B cell (primary cell): ENCODE data around the gene RND1. TPM values are rescaled to one million over a fixed set of nuclear protein-coding genes. Genes with fewer than 3 reads are reported as not detected.
A peak's percentile ranks its signal among the peaks of the same experiment; 100 is the strongest.

Experiments used
- ATAC-seq: fragments of 200-7000 bp; cut with Tn5 transposase; one replicate; pipeline ENCODE4 v1.10.0; 2021; ENCODE audit warnings: low read depth, mild to moderate bottlenecking, moderate number of reproducible peaks, moderate library complexity
- CTCF ChIA-PET: fragments of 350-600 bp; sonication (Branson Sonifier 250); formaldehyde crosslinking; loops from one replicate; lab custom pipeline; 2021; ENCODE audit warnings: antibody characterized with exemption, inconsistent platforms; lab: Charles Lee
- POLR2A ChIA-PET: fragments of 350-600 bp; sonication (Branson Sonifier 250); formaldehyde crosslinking; loops from one replicate; lab custom pipeline; 2021; ENCODE audit warnings: antibody characterized with exemption; lab: Charles Lee
- DNase-seq: peaks from one replicate; pipeline ENCODE4 v3.0.0; 2013
- H2AFZ ChIP-seq: 2 replicates; pipeline ENCODE4 v1.6.1; 2012; ENCODE audit warnings: mild to moderate bottlenecking, low read depth, low read length; ENCODE audit not compliant: insufficient read depth, poor library complexity, severe bottlenecking
- H3K27ac ChIP-seq, 2 donors: 1 replicate in 1 of 2; 2 replicates in 1 of 2; pipeline ENCODE4 v1.5.1; 2012 to 2013; ENCODE audit warnings: low read length in 2 of 2, mild to moderate bottlenecking in 2 of 2, moderate library complexity in 1 of 2
- H3K27me3 ChIP-seq, 4 experiments: fragments of 200-600 bp in 1 of 4; sonication (generic) in 1 of 4; replicated peaks in 1 of 4; 1 replicate in 2 of 4; 2 replicates in 2 of 4; pipeline versions ENCODE4 v1.6.1 to v1.7.0; 2013 to 2016; ENCODE audit warnings: low read length in 3 of 4, mild to moderate bottlenecking in 2 of 4, mixed read lengths in 1 of 4, moderate library complexity in 1 of 4; ENCODE audit not compliant: insufficient read depth in 4 of 4, control insufficient read depth in 3 of 4; ENCODE audit errors: control extremely low read depth in 1 of 4
- H3K36me3 ChIP-seq, 2 experiments: replicated peaks in 1 of 2; 1 replicate in 1 of 2; 2 replicates in 1 of 2; pipeline versions ENCODE4 v1.6.1 to v1.7.1; 2013; ENCODE audit warnings: low read length in 1 of 2; ENCODE audit not compliant: insufficient read depth in 2 of 2, control insufficient read depth in 1 of 2; ENCODE audit errors: control extremely low read depth in 1 of 2, extremely low read depth in 1 of 2
- H3K4me1 ChIP-seq, 2 donors: fragments of 200-600 bp in 1 of 2; sonication (generic) in 1 of 2; 1 replicate in 1 of 2; 2 replicates in 1 of 2; pipeline versions ENCODE4 v1.5.1 to v1.6.1; 2013 to 2017; ENCODE audit warnings: low read length in 2 of 2; ENCODE audit not compliant: control insufficient read depth in 2 of 2, insufficient read depth in 2 of 2
- H3K4me2 ChIP-seq: replicated peaks from 2 replicates; pipeline ENCODE3; 2012; ENCODE audit warnings: mild to moderate bottlenecking, low read depth, low read length; ENCODE audit not compliant: poor library complexity, severe bottlenecking
- H3K4me3 ChIP-seq, 5 experiments: fragments of 200-600 bp in 1 of 5; sonication (generic) in 1 of 5; 1 replicate in 3 of 5; 2 replicates in 2 of 5; pipeline versions ENCODE4 v1.5.1 to v1.7.0; 2011 to 2016; ENCODE audit warnings: low read length in 4 of 5, mild to moderate bottlenecking in 4 of 5, low read depth in 2 of 5, control low read depth in 1 of 5, moderate library complexity in 1 of 5; ENCODE audit not compliant: insufficient read depth in 1 of 5; ENCODE audit errors: control extremely low read depth in 1 of 5, extremely low read depth in 1 of 5
- H3K79me2 ChIP-seq: fragments of 200-600 bp; sonication (generic); one replicate; pipeline ENCODE4 v1.6.0; 2016; ENCODE audit warnings: low read length; ENCODE audit not compliant: control insufficient read depth, insufficient read depth
- H3K9ac ChIP-seq: fragments of 200-600 bp; sonication (generic); 2 replicates; pipeline ENCODE4 v1.6.1; 2017; ENCODE audit warnings: mild to moderate bottlenecking, low read length, moderate library complexity
- H3K9me3 ChIP-seq, 3 donors: one replicate each; pipeline versions ENCODE4 v1.6.1 to v1.7.1; 2013; ENCODE audit warnings: low read length in 2 of 3; ENCODE audit not compliant: control insufficient read depth in 2 of 3, insufficient read depth in 1 of 3; ENCODE audit errors: control extremely low read depth in 1 of 3
- H4K20me1 ChIP-seq: 2 replicates; pipeline ENCODE4 v1.6.0; 2012; ENCODE audit warnings: mild to moderate bottlenecking, low read length; ENCODE audit not compliant: insufficient read depth, control insufficient read depth, poor library complexity, severe bottlenecking
- H3K27ac Mint-ChIP-seq: one replicate; pipeline ENCODE4 v1.8.0; 2021; ENCODE audit warnings: mixed read lengths
- H3K27me3 Mint-ChIP-seq: one replicate; pipeline ENCODE4 v1.8.0; 2021; ENCODE audit warnings: mixed read lengths
- H3K4me1 Mint-ChIP-seq: one replicate; pipeline ENCODE4 v1.8.0; 2021; ENCODE audit warnings: mixed read lengths
- H3K4me3 Mint-ChIP-seq: one replicate; pipeline ENCODE4 v1.8.0; 2021; ENCODE audit warnings: mixed read lengths
- H3K9me3 Mint-ChIP-seq: one replicate; pipeline ENCODE4 v1.8.0; 2022; ENCODE audit warnings: mixed read lengths; ENCODE audit not compliant: insufficient read depth
- EZH2 ChIP-seq: IDR thresholded peaks from 2 replicates; pipeline ENCODE4 v1.6.1; 2012; ENCODE audit warnings: borderline replicate concordance, low read depth, mild to moderate bottlenecking, moderate library complexity, low read length; ENCODE audit not compliant: insufficient read depth, poor library complexity, severe bottlenecking
- WGBS: methylation state at CpG from one replicate; pipeline ENCODE4 v1.1.5; 2013; ENCODE audit warnings: missing lambda C conversion rate; ENCODE audit not compliant: insufficient coverage; 5-methylcytosine and 5-hydroxymethylcytosine counted together
- intact Hi-C: fragments of 100-400 bp; cut with micrococcal nuclease; formaldehyde crosslinking; loops from one replicate; pipeline ENCODE4 v1.10.0; 2022
- polyA plus RNA-seq: library from polyadenylated mRNA; depleted of rRNA; stranded (reverse); fragments of >200 nt; gene quantifications from 2 replicates; pipeline ENCODE4 v1.2.3, GENCODE V29; 2012
- total RNA-seq, 2 donors: library from RNA; stranded (reverse); fragments of 120-200 nt in 1 of 2; gene quantifications; 1 replicate in 1 of 2; 2 replicates in 1 of 2; pipeline versions ENCODE4 v1.2.3 to v1.2.4, GENCODE V29; 2013 to 2022
- TF ChIP-seq, protein P1 (sequence below): fragments of 200-600 bp; IDR thresholded peaks from one replicate; pipeline ENCODE4 v1.8.0; 2022; ENCODE audit warnings: antibody characterized with exemption, mild to moderate bottlenecking

Gene RND1
- total and polyA plus RNA-seq, 2 donors (not counting 1 experiment from before 2014, with no cell fraction given), result 7.3 to 19.5 TPM

DNA sequence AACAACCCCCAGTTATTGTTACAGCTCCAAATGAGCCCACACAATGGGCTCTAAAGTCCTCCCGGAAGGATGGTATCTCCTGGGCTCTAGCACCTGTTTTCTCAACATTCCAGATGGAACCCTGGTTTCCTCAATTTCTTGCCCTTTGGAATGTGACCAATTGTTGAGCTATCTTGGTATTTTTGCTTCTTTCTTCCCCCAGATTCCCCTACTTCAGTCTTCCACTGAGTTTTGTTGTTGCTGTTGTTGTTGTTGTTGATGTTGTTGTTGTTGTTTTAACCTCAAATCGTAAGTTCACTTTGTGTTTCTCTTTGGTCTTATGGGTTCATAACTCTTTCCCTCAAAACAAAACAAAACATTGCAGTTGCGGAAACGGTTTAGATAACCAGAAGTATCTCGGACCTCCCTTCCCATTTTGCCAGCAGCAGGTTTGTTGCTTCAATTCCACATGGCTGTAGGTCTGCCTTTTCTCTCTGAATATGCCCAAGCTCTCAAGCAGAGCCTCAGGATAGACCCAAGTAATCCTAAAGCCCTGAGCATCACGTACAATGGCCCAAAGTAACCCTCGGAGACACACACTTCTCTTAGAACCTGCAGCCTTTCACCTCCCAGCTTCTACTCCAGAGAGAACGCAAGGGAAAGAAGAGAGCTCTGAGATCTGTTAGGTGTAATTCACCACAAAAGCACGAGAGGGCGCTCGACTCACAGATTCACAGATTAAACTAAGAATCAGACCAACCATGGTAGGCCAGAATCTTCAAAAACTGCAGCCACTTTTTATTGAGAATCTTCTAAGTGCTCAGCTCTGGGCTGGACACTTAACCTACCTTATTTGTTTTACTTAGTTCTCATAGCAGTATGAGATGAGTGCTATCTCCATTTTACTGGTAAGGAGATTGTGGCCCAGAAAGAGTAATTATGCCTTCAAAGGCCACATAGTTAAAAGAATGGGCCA is 12.7 kb downstream of the RND1 start:
- Mint-ChIP-seq H3K27me3 (no peaks in the 10 kb centered on the region), H3K4me3 (peak overlapping the region; percentile 97), H3K9me3 (no peaks in the 10 kb centered on the region), H3K27ac (peak overlapping the region; percentile 98), H3K4me1 (peaks cover 40% of the 10 kb centered on the region)
- peak; percentile 92 for DNase-seq
- TF ChIP-seq, protein P1, sequence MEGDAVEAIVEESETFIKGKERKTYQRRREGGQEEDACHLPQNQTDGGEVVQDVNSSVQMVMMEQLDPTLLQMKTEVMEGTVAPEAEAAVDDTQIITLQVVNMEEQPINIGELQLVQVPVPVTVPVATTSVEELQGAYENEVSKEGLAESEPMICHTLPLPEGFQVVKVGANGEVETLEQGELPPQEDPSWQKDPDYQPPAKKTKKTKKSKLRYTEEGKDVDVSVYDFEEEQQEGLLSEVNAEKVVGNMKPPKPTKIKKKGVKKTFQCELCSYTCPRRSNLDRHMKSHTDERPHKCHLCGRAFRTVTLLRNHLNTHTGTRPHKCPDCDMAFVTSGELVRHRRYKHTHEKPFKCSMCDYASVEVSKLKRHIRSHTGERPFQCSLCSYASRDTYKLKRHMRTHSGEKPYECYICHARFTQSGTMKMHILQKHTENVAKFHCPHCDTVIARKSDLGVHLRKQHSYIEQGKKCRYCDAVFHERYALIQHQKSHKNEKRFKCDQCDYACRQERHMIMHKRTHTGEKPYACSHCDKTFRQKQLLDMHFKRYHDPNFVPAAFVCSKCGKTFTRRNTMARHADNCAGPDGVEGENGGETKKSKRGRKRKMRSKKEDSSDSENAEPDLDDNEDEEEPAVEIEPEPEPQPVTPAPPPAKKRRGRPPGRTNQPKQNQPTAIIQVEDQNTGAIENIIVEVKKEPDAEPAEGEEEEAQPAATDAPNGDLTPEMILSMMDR, result peak; percentile 92
- no peak for TF ChIP-seq EZH2
- ChIA-PET POLR2A (interaction anchor here (0.6 to 3.9 kb wide), 5 partner anchors 13 to 1256 kb away, joined by 3 to 37 read pairs (median 5); partner anchors contain the start of genes FKBP11 and RND1), CTCF (interaction anchor here (0.7 to 13.1 kb wide), 44 partner anchors 9 to 337 kb away, joined by 3 to 303 read pairs (median 6); partner anchors contain the start of genes ARF3, FKBP11, PRKAG1 and RND1)
- intact Hi-C loops, result loop anchor here (1.0 to 5.0 kb wide), 10 partner anchors 12 to 470 kb away; partner anchors contain the start of genes ARF3, CCNT1, DDN and FKBP11
- peak overlapping the region; percentile 71 for H2AFZ ChIP-seq
- H3K9me3 ChIP-seq, result no peaks in the 10 kb centered on the region
- 0% methylated on average over 5 of the region's 11 CpGs for WGBS
- H3K4me2 ChIP-seq, result peak overlapping the region; percentile 68
- ATAC-seq, result peak; percentile 29
- H3K9ac ChIP-seq, result peak overlapping the region; percentile 83
- H3K79me2 ChIP-seq, result peaks cover 48% of the 10 kb centered on the region
- peak overlapping the region; percentile 87 to 90 for H3K27ac ChIP-seq
- H3K4me1 ChIP-seq, result peaks cover 14 to 31% of the 10 kb centered on the region in 2 donors
- peak overlapping the region; percentile 73 to 97 (median 93) for H3K4me3 ChIP-seq
- peaks cover 0 to 3% of the 10 kb centered on the region in 2 experiments for H3K36me3 ChIP-seq
- H4K20me1 ChIP-seq, result peaks cover 19% of the 10 kb centered on the region
- no peaks in the 10 kb centered on the region for H3K27me3 ChIP-seq
